GM12878 (cell line): ENCODE measurements around the gene MST1. TPM values are rescaled to one million over a fixed set of nuclear protein-coding genes. Genes with fewer than 3 reads are reported as not detected.

Source experiments
- ATAC-seq: fragments of 200-7000 bp; cut with Tn5 transposase; 3 replicates; pipeline ENCODE4 v1.9.1; 2020; ENCODE audit warnings: mild to moderate bottlenecking, moderate library complexity
- BruUV-seq: library from RNA; stranded (reverse); fragments of 400-500 nt; replicated peaks from 2 replicates; lab custom pipeline; 2021; lab: Mats Ljungman, UMichigan
- CTCF ChIA-PET: fragments of 300-600 bp; sonication (Branson Sonifier 250); formaldehyde crosslinking; extraction: SDS; loops from one replicate; lab custom pipeline; 2021; ENCODE audit warnings: inconsistent platforms; lab: Yijun Ruan, JAX
- POLR2A ChIA-PET: fragments of 350-600 bp; formaldehyde crosslinking; extraction: SDS; loops from one replicate; lab custom pipeline; 2021; ENCODE audit warnings: inconsistent platforms; lab: Charles Lee
- RAD21 ChIA-PET: fragments of 300-600 bp; sonication (Branson Sonifier 250); formaldehyde crosslinking; loops from one replicate; lab custom pipeline; 2023; ENCODE audit warnings: antibody characterized with exemption; ENCODE audit not compliant: unreplicated experiment; lab: Charles Lee
- SMC1A ChIA-PET: fragments of 300-600 bp; sonication (Branson Sonifier 250); formaldehyde crosslinking; loops from one replicate; lab custom pipeline; 2023; ENCODE audit not compliant: unreplicated experiment, uncharacterized antibody; lab: Charles Lee
- DNase-seq: peaks from one replicate; pipeline ENCODE4 v3.0.0-alpha.2; 2011; ENCODE audit warnings: low read depth, low spot score
- FAIRE-seq: peaks from 3 replicates; lab custom pipeline; 2011; peaks lifted over from hg19 to GRCh38; lab: Jason Lieb, UNC
- H2AFZ ChIP-seq: 2 replicates; pipeline ENCODE4 v1.6.0; 2011; ENCODE audit warnings: low read depth, low read length, control low read depth; ENCODE audit not compliant: control insufficient read depth
- H3K27ac ChIP-seq: 2 replicates; pipeline ENCODE4 v1.5.1; 2011; ENCODE audit warnings: control low read depth; ENCODE audit not compliant: control insufficient read depth, insufficient read depth
- H3K27me3 ChIP-seq, 2 experiments: replicated peaks in 1 of 2; 2 replicates each; pipeline versions ENCODE4 v1.6.0 to v1.6.1; 2011; ENCODE audit warnings: low read length in 1 of 2; ENCODE audit not compliant: control insufficient read depth in 2 of 2, insufficient read depth in 2 of 2
- H3K36me3 ChIP-seq, 2 experiments: 2 replicates each; pipeline ENCODE4 v1.5.1; 2011; ENCODE audit warnings: low read length in 1 of 2; ENCODE audit not compliant: control insufficient read depth in 2 of 2, insufficient read depth in 2 of 2
- H3K4me1 ChIP-seq: 2 replicates; pipeline ENCODE4 v1.6.1; 2011; ENCODE audit warnings: mild to moderate bottlenecking, low read length, moderate library complexity, mixed read lengths; ENCODE audit not compliant: control insufficient read depth, insufficient read depth
- H3K4me2 ChIP-seq: 2 replicates; pipeline ENCODE4 v1.6.0; 2011; ENCODE audit warnings: control low read depth; ENCODE audit not compliant: control insufficient read depth, insufficient read depth
- H3K4me3 ChIP-seq: fragments of 200-600 bp; sonication (generic); 2 replicates; pipeline ENCODE4 v1.5.1; 2016
- H3K79me2 ChIP-seq: 2 replicates; pipeline ENCODE4 v1.6.0; 2011; ENCODE audit warnings: low read length; ENCODE audit not compliant: control insufficient read depth, insufficient read depth
- H3K9ac ChIP-seq: 2 replicates; pipeline ENCODE4 v1.8.0; 2011; ENCODE audit warnings: low read length, control low read depth, mixed read lengths; ENCODE audit not compliant: control insufficient read depth, insufficient read depth
- H3K9me3 ChIP-seq: replicated peaks from 3 replicates; pipeline ENCODE4 v1.5.1; 2011; ENCODE audit warnings: mild to moderate bottlenecking, low read length; ENCODE audit not compliant: control insufficient read depth, insufficient read depth
- H4K20me1 ChIP-seq: 2 replicates; pipeline ENCODE4 v1.6.0; 2011; ENCODE audit not compliant: control insufficient read depth, insufficient read depth
- ATF2 ChIP-seq: IDR thresholded peaks from 2 replicates; pipeline ENCODE4 v1.6.1; 2012; ENCODE audit warnings: low read length, inconsistent platforms
- BHLHE40 ChIP-seq, 2 experiments: fragments of 450-650 bp in 1 of 2; IDR thresholded peaks; 2 replicates each; pipeline ENCODE4 v1.6.1; 2011 to 2017; ENCODE audit warnings: low read depth in 2 of 2, borderline replicate concordance in 1 of 2, improper control_type of control experiment in 1 of 2, low read length in 1 of 2, mild to moderate bottlenecking in 1 of 2
- CREB1 ChIP-seq: IDR thresholded peaks from 2 replicates; pipeline ENCODE4 v1.6.1; 2012; ENCODE audit warnings: low read depth, mild to moderate bottlenecking, inconsistent platforms
- E4F1 ChIP-seq: fragments of 450-650 bp; IDR thresholded peaks from 2 replicates; pipeline ENCODE4 v1.6.1; 2018; ENCODE audit warnings: borderline replicate concordance, mild to moderate bottlenecking; ENCODE audit not compliant: partially characterized antibody
- ESRRA ChIP-seq: IDR thresholded peaks from 2 replicates; pipeline ENCODE4 v1.6.1; 2012; ENCODE audit warnings: mild to moderate bottlenecking, low read length, improper control_type of control experiment
- FOXK2 ChIP-seq: fragments of 450-650 bp; IDR thresholded peaks from 2 replicates; pipeline ENCODE4 v1.6.1; 2017; ENCODE audit warnings: mild to moderate bottlenecking, moderate library complexity
- IKZF2 ChIP-seq, 2 experiments: fragments of 450-650 bp; IDR thresholded peaks; 2 replicates each; pipeline ENCODE4 v1.6.1; 2017; ENCODE audit warnings: mild to moderate bottlenecking in 2 of 2, moderate library complexity in 2 of 2
- NFIC ChIP-seq: IDR thresholded peaks from 2 replicates; pipeline ENCODE4 v1.6.1; 2012; ENCODE audit warnings: low read depth, mild to moderate bottlenecking, inconsistent platforms, low read length, moderate library complexity
- NRF1 ChIP-seq: conservative IDR thresholded peaks from 2 replicates; pipeline ENCODE4 v1.6.1; 2011; ENCODE audit warnings: mild to moderate bottlenecking, low read depth, low read length, improper control_type of control experiment
- RELB ChIP-seq: fragments of 450-650 bp; IDR thresholded peaks from 2 replicates; pipeline ENCODE4 v1.6.1; 2017; ENCODE audit warnings: low read depth, mild to moderate bottlenecking, moderate library complexity
- SIN3A ChIP-seq: IDR thresholded peaks from 2 replicates; pipeline ENCODE4 v1.6.1; 2012; ENCODE audit warnings: low read depth, low read length, improper control_type of control experiment
- SIX5 ChIP-seq: IDR thresholded peaks from 2 replicates; pipeline ENCODE4 v1.6.1; 2011; ENCODE audit warnings: mild to moderate bottlenecking, low read depth, low read length, moderate library complexity; ENCODE audit not compliant: severe bottlenecking
- SREBF2 ChIP-seq: IDR thresholded peaks from 2 replicates; pipeline ENCODE4 v1.6.1; 2012; ENCODE audit warnings: mild to moderate bottlenecking, low read length
- STAT3 ChIP-seq: IDR thresholded peaks from 2 replicates; pipeline ENCODE4 v1.6.1; 2011; ENCODE audit warnings: low read depth, low read length, improper control_type of control experiment
- ZNF384 ChIP-seq: IDR thresholded peaks from 2 replicates; pipeline ENCODE4 v1.6.1; 2012; ENCODE audit warnings: low read depth, mild to moderate bottlenecking, low read length, improper control_type of control experiment, borderline replicate concordance
- WGBS: methylation state at CpG from one replicate; pipeline ENCODE4 v1.1.6; 2016; ENCODE audit warnings: low lambda C conversion rate; ENCODE audit not compliant: insufficient replicate concordance, insufficient coverage; ENCODE audit errors: missing lambda C conversion rate; 5-methylcytosine and 5-hydroxymethylcytosine counted together
- in situ Hi-C: fragments of 300-500 bp; cut with MboI; formaldehyde crosslinking; loops from 9 replicates; pipeline ENCODE4 v1.14.3; 2018; ENCODE audit warnings: mixed read lengths
- intact Hi-C: fragments of 100-400 bp; cut with micrococcal nuclease; formaldehyde crosslinking; loops from one replicate; pipeline ENCODE4 v1.14.2; 2022; ENCODE audit not compliant: unreplicated experiment
- polyA plus RNA-seq, 11 experiments: library from polyadenylated mRNA; depleted of rRNA in 4 of 11; unstranded in 6 of 11; stranded (reverse) in 5 of 11; fragments of >200 nt; fragmentation: Nextera tagmentation in 4 of 11; fragmentation: Illumina TruSeq in 1 of 11; extraction: Ambion mirVana in 4 of 11; extraction: Trizol in 1 of 11; gene quantifications; 1 replicate in 1 of 11; 2 replicates in 10 of 11; pipeline versions ENCODE4 v1.2.1 to v1.2.3, GENCODE V29; 2011 to 2016; ENCODE audit warnings: inconsistent platforms in 2 of 11, missing spikeins in 2 of 11, low read depth in 1 of 11
- total RNA-seq, 4 experiments: library from RNA; depleted of rRNA in 3 of 4; stranded (reverse); fragments of >200 nt in 3 of 4; fragmentation: Illumina TruSeq in 1 of 4; extraction: Trizol in 1 of 4; gene quantifications; 2 replicates each; pipeline versions ENCODE4 v1.2.1 to v1.2.3, GENCODE V29; 2013 to 2021
- TF ChIP-seq, protein P1 (sequence below): fragments of 450-650 bp; IDR thresholded peaks from 2 replicates; pipeline ENCODE4 v1.6.1; 2016; ENCODE audit warnings: mild to moderate bottlenecking
- TF ChIP-seq, protein P2 (sequence below): fragments of 450-650 bp; IDR thresholded peaks from 2 replicates; pipeline ENCODE4 v1.6.1; 2017; ENCODE audit warnings: borderline replicate concordance

Gene MST1
- total and polyA plus RNA-seq, 10 of the 15 experiments (the other 5 are each of a cell fraction or from before 2014, with no cell fraction given) = 1.2 to 25.5 (median 4.1) TPM

- Histone ChIP-seq H3K9me3 (no peaks in the 10 kb centered on the region), H3K27me3 (no peaks in the 10 kb centered on the region), H4K20me1 (no peaks in the 10 kb centered on the region), H2AFZ (no peak overlapping the region), H3K4me1 (no peaks in the 10 kb centered on the region), H3K27ac (no peak overlapping the region), H3K79me2 (no peaks in the 10 kb centered on the region), H3K9ac (no peak overlapping the region), H3K4me2 (no peak overlapping the region), H3K36me3 (no peaks in the 10 kb centered on the region), H3K4me3 (no peak overlapping the region)
- ChIA-PET CTCF (no interaction called here), SMC1A (no interaction called here), RAD21 (no interaction called here), POLR2A (no interaction called here)
- 35% methylated on average over 2 of the region's 2 CpGs for WGBS
- in situ Hi-C loops = no loop called here
- FAIRE-seq (no peak), DNase-seq (no peak), ATAC-seq (no peak)
- intact Hi-C loops = no loop called here
- BruUV-seq = no TSS peak
- TF ChIP-seq SIX5 = no peak
- no peak for TF ChIP-seq ESRRA
- no peak for TF ChIP-seq CREB1
- no peak for TF ChIP-seq E4F1
- no peak for TF ChIP-seq ZNF384
- TF ChIP-seq BHLHE40 (IDR thresholded peaks at IDR 0.05; ENCODE audit: borderline replicate concordance in 1 of 2, low read depth in 2 of 2, low read length in 1 of 2) = no peak
- no peak for TF ChIP-seq ATF2
- TF ChIP-seq SIN3A = no peak
- TF ChIP-seq, protein P1, sequence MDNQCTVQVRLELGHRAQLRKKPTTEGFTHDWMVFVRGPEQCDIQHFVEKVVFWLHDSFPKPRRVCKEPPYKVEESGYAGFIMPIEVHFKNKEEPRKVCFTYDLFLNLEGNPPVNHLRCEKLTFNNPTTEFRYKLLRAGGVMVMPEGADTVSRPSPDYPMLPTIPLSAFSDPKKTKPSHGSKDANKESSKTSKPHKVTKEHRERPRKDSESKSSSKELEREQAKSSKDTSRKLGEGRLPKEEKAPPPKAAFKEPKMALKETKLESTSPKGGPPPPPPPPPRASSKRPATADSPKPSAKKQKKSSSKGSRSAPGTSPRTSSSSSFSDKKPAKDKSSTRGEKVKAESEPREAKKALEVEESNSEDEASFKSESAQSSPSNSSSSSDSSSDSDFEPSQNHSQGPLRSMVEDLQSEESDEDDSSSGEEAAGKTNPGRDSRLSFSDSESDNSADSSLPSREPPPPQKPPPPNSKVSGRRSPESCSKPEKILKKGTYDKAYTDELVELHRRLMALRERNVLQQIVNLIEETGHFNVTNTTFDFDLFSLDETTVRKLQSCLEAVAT = no peak
- no peak for TF ChIP-seq NFIC
- no peak for TF ChIP-seq RELB
- TF ChIP-seq, protein P2, sequence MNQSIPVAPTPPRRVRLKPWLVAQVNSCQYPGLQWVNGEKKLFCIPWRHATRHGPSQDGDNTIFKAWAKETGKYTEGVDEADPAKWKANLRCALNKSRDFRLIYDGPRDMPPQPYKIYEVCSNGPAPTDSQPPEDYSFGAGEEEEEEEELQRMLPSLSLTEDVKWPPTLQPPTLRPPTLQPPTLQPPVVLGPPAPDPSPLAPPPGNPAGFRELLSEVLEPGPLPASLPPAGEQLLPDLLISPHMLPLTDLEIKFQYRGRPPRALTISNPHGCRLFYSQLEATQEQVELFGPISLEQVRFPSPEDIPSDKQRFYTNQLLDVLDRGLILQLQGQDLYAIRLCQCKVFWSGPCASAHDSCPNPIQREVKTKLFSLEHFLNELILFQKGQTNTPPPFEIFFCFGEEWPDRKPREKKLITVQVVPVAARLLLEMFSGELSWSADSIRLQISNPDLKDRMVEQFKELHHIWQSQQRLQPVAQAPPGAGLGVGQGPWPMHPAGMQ = no peak
- TF ChIP-seq NRF1 = no peak
- TF ChIP-seq SREBF2 = no peak
- no peak for TF ChIP-seq FOXK2
- no peak for TF ChIP-seq STAT3
- no peak for TF ChIP-seq IKZF2 (IDR thresholded peaks at IDR 0.05)
These were observed 30.6 kb downstream of the MST1 start for GRCh38 chr3:49658711-49659110.
